Neuronal stem cell (in vitro differentiated cells): ENCODE results near the gene ISCU.
A peak's percentile ranks its signal among the peaks of the same experiment; 100 is the strongest.

Source experiments
- DNase-seq: peaks from one replicate; pipeline ENCODE4 v3.0.0-alpha.2; 2013; ENCODE audit warnings: low spot score
- H2AFZ ChIP-seq: one replicate; pipeline ENCODE4 v1.6.1; 2013; ENCODE audit warnings: mild to moderate bottlenecking, low read length, inconsistent platforms
- H2AK5ac ChIP-seq: 2 replicates; pipeline ENCODE4 v1.6.1; 2013; ENCODE audit warnings: low read depth, mild to moderate bottlenecking, inconsistent platforms, low read length, moderate library complexity, mixed read lengths
- H2BK120ac ChIP-seq: 2 replicates; pipeline ENCODE4 v1.6.1; 2013; ENCODE audit warnings: low read depth, mild to moderate bottlenecking, inconsistent platforms, low read length, moderate library complexity, mixed read lengths
- H2BK12ac ChIP-seq: one replicate; pipeline ENCODE4 v1.6.1; 2013; ENCODE audit warnings: low read length, inconsistent platforms
- H2BK15ac ChIP-seq: 2 replicates; pipeline ENCODE4 v1.6.1; 2013; ENCODE audit warnings: mild to moderate bottlenecking, low read length, inconsistent platforms, mixed read lengths
- H2BK5ac ChIP-seq: one replicate; pipeline ENCODE4 v1.6.1; 2013; ENCODE audit warnings: inconsistent platforms, mild to moderate bottlenecking, low read length, moderate library complexity
- H3K14ac ChIP-seq: one replicate; pipeline ENCODE4 v1.6.1; 2013; ENCODE audit warnings: low read length, inconsistent platforms
- H3K18ac ChIP-seq: 2 replicates; pipeline ENCODE4 v1.6.1; 2013; ENCODE audit warnings: low read length, inconsistent platforms
- H3K23ac ChIP-seq: 2 replicates; pipeline ENCODE4 v1.6.1; 2013; ENCODE audit warnings: low read depth, mild to moderate bottlenecking, mixed read lengths, low read length, inconsistent platforms; ENCODE audit not compliant: poor library complexity
- H3K27ac ChIP-seq: replicated peaks from 3 replicates; pipeline ENCODE4 v1.5.1; 2013; ENCODE audit warnings: low read length, inconsistent platforms
- H3K27me3 ChIP-seq, 3 experiments: 2 replicates each; pipeline ENCODE4 v1.6.1; 2013; ENCODE audit warnings: low read length in 3 of 3, mild to moderate bottlenecking in 2 of 3, inconsistent platforms in 1 of 3, low read depth in 1 of 3, mixed read lengths in 1 of 3, moderate library complexity in 1 of 3; ENCODE audit not compliant: control insufficient read depth in 3 of 3, insufficient read depth in 3 of 3
- H3K36me3 ChIP-seq, 2 donors: replicated peaks in 1 of 2; 2 replicates each; pipeline ENCODE4 v1.6.1; 2013; ENCODE audit warnings: low read length in 2 of 2; ENCODE audit not compliant: control insufficient read depth in 2 of 2, insufficient read depth in 2 of 2
- H3K4ac ChIP-seq: 2 replicates; pipeline ENCODE4 v1.6.1; 2013; ENCODE audit warnings: inconsistent platforms, mild to moderate bottlenecking, low read length, moderate library complexity
- H3K4me1 ChIP-seq, 2 donors: 1 replicate in 1 of 2; 2 replicates in 1 of 2; pipeline ENCODE4 v1.6.1; 2013; ENCODE audit warnings: low read length in 2 of 2, low read depth in 1 of 2; ENCODE audit not compliant: control insufficient read depth in 2 of 2, insufficient read depth in 1 of 2
- H3K4me2 ChIP-seq: one replicate; pipeline ENCODE4 v1.6.1; 2013; ENCODE audit warnings: mild to moderate bottlenecking, low read length, inconsistent platforms; ENCODE audit not compliant: insufficient read depth, poor library complexity, severe bottlenecking
- H3K4me3 ChIP-seq, 2 donors: 2 replicates each; pipeline ENCODE4 v1.5.1; 2013; ENCODE audit warnings: low read length in 2 of 2, mild to moderate bottlenecking in 2 of 2, inconsistent platforms in 1 of 2, moderate library complexity in 1 of 2
- H3K79me1 ChIP-seq: one replicate; pipeline ENCODE4 v1.6.1; 2013; ENCODE audit warnings: low read depth, mild to moderate bottlenecking, inconsistent platforms, low read length, moderate library complexity
- H3K9ac ChIP-seq: one replicate; pipeline ENCODE4 v1.6.1; 2013; ENCODE audit warnings: mild to moderate bottlenecking, low read depth, low read length, inconsistent platforms; ENCODE audit not compliant: poor library complexity
- H3K9me3 ChIP-seq, 2 donors: replicated peaks in 1 of 2; 2 replicates each; pipeline versions ENCODE3 to v1.6.1; 2013; ENCODE audit warnings: low read length in 2 of 2, mild to moderate bottlenecking in 2 of 2, inconsistent platforms in 1 of 2, low read depth in 1 of 2, mixed read lengths in 1 of 2, moderate library complexity in 1 of 2; ENCODE audit not compliant: control insufficient read depth in 2 of 2, insufficient read depth in 1 of 2
- H4K8ac ChIP-seq: one replicate; pipeline ENCODE4 v1.6.1; 2013; ENCODE audit warnings: low read depth, mild to moderate bottlenecking, inconsistent platforms, low read length, moderate library complexity
- H4K91ac ChIP-seq: one replicate; pipeline ENCODE4 v1.6.1; 2013; ENCODE audit warnings: low read length, low read depth, mild to moderate bottlenecking, inconsistent platforms; ENCODE audit not compliant: poor library complexity
- WGBS, 2 donors: extraction: QIAGEN DNeasy Blood & Tissue Kit; methylation state at CpG; one replicate each; pipeline ENCODE4 v1.1.7; 2013; ENCODE audit warnings: missing lambda C conversion rate in 2 of 2, mixed read lengths in 1 of 2; ENCODE audit not compliant: insufficient read length in 2 of 2, insufficient replicate concordance in 1 of 2; ENCODE audit errors: extremely low coverage in 2 of 2; 5-methylcytosine and 5-hydroxymethylcytosine counted together

ISCU gene

GRCh38 chr12:108518101-108518715 is 44.2 kb upstream of the ISCU start:
- WGBS, 2 donors = no CpG with 5 or more reads among the region's 24 CpGs
- Histone ChIP-seq H3K4me2 (no peak overlapping the region), H2AFZ (no peak overlapping the region)

GRCh38 chr12:108518716-108519496 is 43.5 kb upstream of the ISCU start:
- Histone ChIP-seq H4K91ac (no peak overlapping the region), H3K27ac (no peak overlapping the region), H3K4me3 (no peak overlapping the region), H2BK5ac (no peak overlapping the region), H2AK5ac (peak overlapping the region; percentile 11), H2BK120ac (no peak overlapping the region), H3K27me3 (no peaks in the 10 kb centered on the region), H2BK15ac (no peak overlapping the region), H3K36me3 (peaks cover 53 to 74% of the 10 kb centered on the region in 2 donors), H4K8ac (no peak overlapping the region), H3K23ac (no peak overlapping the region), H3K4me1 (peaks cover 5 to 17% of the 10 kb centered on the region in 2 donors), H3K4ac (no peak overlapping the region), H3K4me2 (no peak overlapping the region), H3K9me3 (peaks cover 0 to 5% of the 10 kb centered on the region in 2 donors), H3K18ac (no peak overlapping the region), H3K14ac (no peak overlapping the region), H2BK12ac (no peak overlapping the region), H3K9ac (no peak overlapping the region), H3K79me1 (peaks cover 8% of the 10 kb centered on the region), H2AFZ (no peak overlapping the region)
- no peak for DNase-seq
- no CpG with 5 or more reads among the region's 39 CpGs for WGBS, 2 donors

More at GRCh38 chr12:108518101-108518715, 44.2 kb upstream of the ISCU start:
- Histone ChIP-seq H2AK5ac (no peak overlapping the region), H3K23ac (no peak overlapping the region), H3K9me3 (peaks cover 0 to 5% of the 10 kb centered on the region in 2 donors), H3K79me1 (peaks cover 8% of the 10 kb centered on the region), H3K4ac (no peak overlapping the region), H3K4me3 (no peak overlapping the region), H2BK15ac (no peak overlapping the region), H3K27ac (no peak overlapping the region), H3K4me1 (peaks cover 5 to 13% of the 10 kb centered on the region in 2 donors), H3K18ac (no peak overlapping the region), H3K27me3 (no peaks in the 10 kb centered on the region), H2BK5ac (no peak overlapping the region), H2BK120ac (no peak overlapping the region), H4K8ac (no peak overlapping the region), H3K9ac (peak overlapping the region; percentile 24), H4K91ac (no peak overlapping the region), H2BK12ac (no peak overlapping the region), H3K14ac (no peak overlapping the region), H3K36me3 (peaks cover 47 to 67% of the 10 kb centered on the region in 2 donors)
- no peak for DNase-seq

GRCh38 chr12:108519558-108519957 is 42.8 kb upstream of the ISCU start:
- Histone ChIP-seq H2BK5ac (no peak overlapping the region), H3K23ac (no peak overlapping the region), H3K14ac (no peak overlapping the region), H3K27ac (no peak overlapping the region), H3K9ac (no peak overlapping the region), H4K8ac (no peak overlapping the region), H3K36me3 (peaks cover 60 to 81% of the 10 kb centered on the region in 2 donors), H3K4me1 (peaks cover 5 to 23% of the 10 kb centered on the region in 2 donors), H3K4me3 (no peak overlapping the region), H4K91ac (no peak overlapping the region), H2BK12ac (no peak overlapping the region), H3K4ac (no peak overlapping the region), H2BK120ac (no peak overlapping the region), H2AK5ac (no peak overlapping the region), H2AFZ (no peak overlapping the region), H3K27me3 (no peaks in the 10 kb centered on the region), H3K9me3 (peaks cover 0 to 5% of the 10 kb centered on the region in 2 donors), H3K4me2 (no peak overlapping the region), H3K79me1 (peaks cover 8% of the 10 kb centered on the region), H2BK15ac (no peak overlapping the region), H3K18ac (no peak overlapping the region)
- no peak for DNase-seq
- no CpG with 5 or more reads among the region's 4 CpGs for WGBS, 2 donors

GRCh38 chr12:108523365-108523764 is 39.0 kb upstream of the ISCU start:
- no peak overlapping the region for H3K9ac ChIP-seq
- H2BK5ac ChIP-seq = no peak overlapping the region
- no peak overlapping the region for H3K23ac ChIP-seq
- H2AK5ac ChIP-seq = no peak overlapping the region
- no peak overlapping the region for H3K4me3 ChIP-seq
- no peak overlapping the region for H3K27ac ChIP-seq
- H3K14ac ChIP-seq = no peak overlapping the region
- no peak overlapping the region for H2AFZ ChIP-seq
- H2BK15ac ChIP-seq = no peak overlapping the region
- peaks cover 0 to 1% of the 10 kb centered on the region in 2 donors for H3K9me3 ChIP-seq
- H3K18ac ChIP-seq = peak overlapping the region; percentile 66
- no peak overlapping the region for H3K4me2 ChIP-seq
- peaks cover 57 to 100% of the 10 kb centered on the region in 2 donors for H3K36me3 ChIP-seq
- H3K4ac ChIP-seq = no peak overlapping the region
- H3K79me1 ChIP-seq = peaks cover 7% of the 10 kb centered on the region
- H4K8ac ChIP-seq = no peak overlapping the region
- H3K27me3 ChIP-seq = no peaks in the 10 kb centered on the region
- H2BK12ac ChIP-seq = no peak overlapping the region
- H2BK120ac ChIP-seq = no peak overlapping the region
- peaks cover 3 to 38% of the 10 kb centered on the region in 2 donors for H3K4me1 ChIP-seq
- no peak for DNase-seq
- H4K91ac ChIP-seq = no peak overlapping the region
- no CpG with 5 or more reads among the region's 14 CpGs for WGBS, 2 donors
